IPS DF 4.7 (cell line): Measurements from ENCODE around the gene MGAT4A.

ENCODE experiments used
- DNase-seq: peaks from one replicate; pipeline ENCODE4 v3.0.0-alpha.2; 2013; ENCODE audit warnings: low spot score; ENCODE audit errors: extremely low read depth

Gene MGAT4A

GRCh38 chr2:98731041-98731893, at the start of gene MGAT4A:
MGAT4A (minus strand) TSS chr2:98731132; CDS start chr2:98726332, 4,800 bp downstream.
- DNase-seq, result no peak

- no peak for DNase-seq
Observed at GRCh38 chr2:98778741-98779483, 48.0 kb upstream of the MGAT4A start.

- no peak for DNase-seq
Observed at GRCh38 chr2:98778151-98778550, 47.2 kb upstream of the MGAT4A start.

- DNase-seq, result no peak
Observed at GRCh38 chr2:98777710-98778109, 46.8 kb upstream of the MGAT4A start.

- no peak for DNase-seq
Observed at GRCh38 chr2:98777076-98777475, 46.1 kb upstream of the MGAT4A start.

- DNase-seq, result no peak
Observed at GRCh38 chr2:98776136-98776535, 45.2 kb upstream of the MGAT4A start.

GRCh38 chr2:98775146-98775986, 44.4 kb upstream of the MGAT4A start:
- no peak for DNase-seq

- DNase-seq, result no peak
Observed at GRCh38 chr2:98773907-98774306, 43.0 kb upstream of the MGAT4A start.

GRCh38 chr2:98773169-98773568, 42.2 kb upstream of the MGAT4A start:
- no peak for DNase-seq

- no peak for DNase-seq
Observed at GRCh38 chr2:98772536-98772935, 41.6 kb upstream of the MGAT4A start.

- no peak for DNase-seq
Observed at GRCh38 chr2:98771721-98772524, 41.0 kb upstream of the MGAT4A start.

GRCh38 chr2:98771264-98771663, 40.3 kb upstream of the MGAT4A start:
- DNase-seq, result no peak

- no peak for DNase-seq
Observed at GRCh38 chr2:98769784-98770183, 38.9 kb upstream of the MGAT4A start.

- no peak for DNase-seq
Observed at GRCh38 chr2:98769114-98769476, 38.2 kb upstream of the MGAT4A start.

GRCh38 chr2:98768384-98769113, 37.6 kb upstream of the MGAT4A start:
- no peak for DNase-seq

- DNase-seq, result no peak
Observed at GRCh38 chr2:98764499-98764898, 33.6 kb upstream of the MGAT4A start.

GRCh38 chr2:98763209-98763951, 32.4 kb upstream of the MGAT4A start:
- DNase-seq, result no peak

GRCh38 chr2:98761909-98762308, 31.0 kb upstream of the MGAT4A start:
- no peak for DNase-seq

GRCh38 chr2:98761267-98761781, 30.4 kb upstream of the MGAT4A start:
- DNase-seq, result no peak
